ENCODE data around the gene RBM14.
"Not testable (repeated sequence)": the region's sequence is repeated elsewhere in the genome, so short reads cannot be mapped to it uniquely, and the experiment has no call there.

The RBM14 gene

GRCh38 chr11:66598993-66599392 lies 17.4 kb upstream of the RBM14 start:
- no peak for DNase-seq

GRCh38 chr11:66600219-66600618 lies 16.2 kb upstream of the RBM14 start:
- no peak for DNase-seq

- no peak for DNase-seq
These were observed 15.7 kb upstream of the RBM14 start for GRCh38 chr11:66600631-66601233.

- no peak for DNase-seq
These were observed 13.4 kb upstream of the RBM14 start for GRCh38 chr11:66603072-66603471.

GRCh38 chr11:66604155-66604554 lies 12.3 kb upstream of the RBM14 start:
- DNase-seq = no peak

GRCh38 chr11:66606608-66607007 lies 9.8 kb upstream of the RBM14 start:
- not testable (repeated sequence) for DNase-seq

GRCh38 chr11:66607126-66607834 lies 9.2 kb upstream of the RBM14 start:
- DNase-seq = no peak

GRCh38 chr11:66609721-66610617 lies 6.5 kb upstream of the RBM14 start:
- DNase-seq = no peak

- DNase-seq = no peak
These were observed 4.0 kb upstream of the RBM14 start for GRCh38 chr11:66612458-66612857.

- no peak for DNase-seq
These were observed 2.4 kb upstream of the RBM14 start for GRCh38 chr11:66614073-66614472.

- no peak for DNase-seq
These were observed 865 bp downstream of the RBM14 start for GRCh38 chr11:66617155-66617834.

GRCh38 chr11:66619080-66619554 lies 2.7 kb downstream of the RBM14 start:
- no peak for DNase-seq

GRCh38 chr11:66624450-66624849 lies 8.0 kb downstream of the RBM14 start:
- no peak for DNase-seq

- DNase-seq = no peak
These were observed 8.8 kb downstream of the RBM14 start for GRCh38 chr11:66625041-66625751.

GRCh38 chr11:66625752-66626149 lies 9.3 kb downstream of the RBM14 start:
- DNase-seq = no peak

- no peak for DNase-seq
These were observed 10.0 kb downstream of the RBM14 start for GRCh38 chr11:66626382-66626781.

- no peak for DNase-seq
These were observed 10.5 kb downstream of the RBM14 start for GRCh38 chr11:66626926-66627325.

GRCh38 chr11:66628061-66628603 lies 11.7 kb downstream of the RBM14 start:
- no peak for DNase-seq

GRCh38 chr11:66629356-66629755 lies 12.9 kb downstream of the RBM14 start:
- no peak for DNase-seq

- no peak for DNase-seq
These were observed 15.5 kb downstream of the RBM14 start for GRCh38 chr11:66631883-66632282.

- no peak for DNase-seq
These were observed 16.5 kb downstream of the RBM14 start for GRCh38 chr11:66632952-66633351.

- no peak for DNase-seq
These were observed 20.0 kb downstream of the RBM14 start for GRCh38 chr11:66636411-66636810.

Measured in NCI-H1417 treated with DMSO at 0.1 percent for 48 hours (cell line).